ENCODE measurements around the gene MUS81. TPM values are rescaled to one million over a fixed set of nuclear protein-coding genes. Genes with fewer than 3 reads are reported as not detected.

The MUS81 gene
- total and polyA plus RNA-seq, 2 of the 13 experiments (the other 11 are each of a cell fraction or from before 2014, with no cell fraction given): 25.6 to 30.2 TPM

DNA sequence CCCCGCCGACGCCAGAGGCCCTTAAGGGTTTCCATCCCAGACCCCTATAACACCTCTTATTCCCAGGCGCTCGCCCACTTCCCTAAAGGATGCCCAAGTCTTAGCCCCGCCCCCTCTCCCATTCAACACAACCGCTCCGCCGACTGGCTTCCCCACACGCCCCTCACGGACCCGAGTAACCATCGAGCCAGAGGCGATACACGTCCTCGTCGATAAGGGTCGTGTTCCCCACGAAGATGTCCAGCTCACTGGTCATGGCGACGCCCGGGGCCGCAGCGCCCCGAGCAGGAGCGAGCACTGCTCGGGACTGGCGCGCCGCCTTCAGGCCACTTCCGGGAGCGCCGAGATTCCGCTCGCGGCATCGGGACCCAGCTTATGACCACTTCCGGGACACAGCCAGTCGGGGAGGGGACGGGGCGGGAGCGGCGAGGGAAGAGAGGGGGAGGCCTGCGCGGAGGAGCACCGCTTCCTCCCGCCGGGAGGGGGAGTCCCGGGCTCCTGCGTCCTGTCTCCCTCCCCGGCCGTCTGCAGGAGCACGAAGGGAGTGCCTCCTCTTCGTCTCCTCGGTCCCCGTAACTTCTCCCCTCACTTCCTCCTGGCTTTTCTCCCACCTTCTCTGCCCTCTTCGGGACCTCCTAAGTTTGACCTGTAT, 28.1 kb downstream of the MUS81 start, which contains the start of gene FIBP (continued):
- TF ChIP-seq ZGPAT (CRISPR knock-in tag; IDR thresholded peaks at IDR 0.05): peak; percentile 78
- TF ChIP-seq FOSL2 (CRISPR knock-in tag; IDR thresholded peaks at IDR 0.05): peak; percentile 25
- no peak for TF ChIP-seq SIN3B (IDR thresholded peaks at IDR 0.05; ENCODE audit: low read length)
- TF ChIP-seq ZNF547 (CRISPR knock-in tag; IDR thresholded peaks at IDR 0.05): no peak
- TF ChIP-seq, protein P1, sequence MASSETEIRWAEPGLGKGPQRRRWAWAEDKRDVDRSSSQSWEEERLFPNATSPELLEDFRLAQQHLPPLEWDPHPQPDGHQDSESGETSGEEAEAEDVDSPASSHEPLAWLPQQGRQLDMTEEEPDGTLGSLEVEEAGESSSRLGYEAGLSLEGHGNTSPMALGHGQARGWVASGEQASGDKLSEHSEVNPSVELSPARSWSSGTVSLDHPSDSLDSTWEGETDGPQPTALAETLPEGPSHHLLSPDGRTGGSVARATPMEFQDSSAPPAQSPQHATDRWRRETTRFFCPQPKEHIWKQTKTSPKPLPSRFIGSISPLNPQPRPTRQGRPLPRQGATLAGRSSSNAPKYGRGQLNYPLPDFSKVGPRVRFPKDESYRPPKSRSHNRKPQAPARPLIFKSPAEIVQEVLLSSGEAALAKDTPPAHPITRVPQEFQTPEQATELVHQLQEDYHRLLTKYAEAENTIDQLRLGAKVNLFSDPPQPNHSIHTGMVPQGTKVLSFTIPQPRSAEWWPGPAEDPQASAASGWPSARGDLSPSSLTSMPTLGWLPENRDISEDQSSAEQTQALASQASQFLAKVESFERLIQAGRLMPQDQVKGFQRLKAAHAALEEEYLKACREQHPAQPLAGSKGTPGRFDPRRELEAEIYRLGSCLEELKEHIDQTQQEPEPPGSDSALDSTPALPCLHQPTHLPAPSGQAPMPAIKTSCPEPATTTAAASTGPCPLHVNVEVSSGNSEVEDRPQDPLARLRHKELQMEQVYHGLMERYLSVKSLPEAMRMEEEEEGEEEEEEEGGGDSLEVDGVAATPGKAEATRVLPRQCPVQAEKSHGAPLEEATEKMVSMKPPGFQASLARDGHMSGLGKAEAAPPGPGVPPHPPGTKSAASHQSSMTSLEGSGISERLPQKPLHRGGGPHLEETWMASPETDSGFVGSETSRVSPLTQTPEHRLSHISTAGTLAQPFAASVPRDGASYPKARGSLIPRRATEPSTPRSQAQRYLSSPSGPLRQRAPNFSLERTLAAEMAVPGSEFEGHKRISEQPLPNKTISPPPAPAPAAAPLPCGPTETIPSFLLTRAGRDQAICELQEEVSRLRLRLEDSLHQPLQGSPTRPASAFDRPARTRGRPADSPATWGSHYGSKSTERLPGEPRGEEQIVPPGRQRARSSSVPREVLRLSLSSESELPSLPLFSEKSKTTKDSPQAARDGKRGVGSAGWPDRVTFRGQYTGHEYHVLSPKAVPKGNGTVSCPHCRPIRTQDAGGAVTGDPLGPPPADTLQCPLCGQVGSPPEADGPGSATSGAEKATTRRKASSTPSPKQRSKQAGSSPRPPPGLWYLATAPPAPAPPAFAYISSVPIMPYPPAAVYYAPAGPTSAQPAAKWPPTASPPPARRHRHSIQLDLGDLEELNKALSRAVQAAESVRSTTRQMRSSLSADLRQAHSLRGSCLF (CRISPR knock-in tag; IDR thresholded peaks at IDR 0.05; ENCODE audit: borderline replicate concordance): no peak
- no peak for TF ChIP-seq ZNF710 (CRISPR knock-in tag; IDR thresholded peaks at IDR 0.05; ENCODE audit: borderline replicate concordance)
- TF ChIP-seq, protein P2, sequence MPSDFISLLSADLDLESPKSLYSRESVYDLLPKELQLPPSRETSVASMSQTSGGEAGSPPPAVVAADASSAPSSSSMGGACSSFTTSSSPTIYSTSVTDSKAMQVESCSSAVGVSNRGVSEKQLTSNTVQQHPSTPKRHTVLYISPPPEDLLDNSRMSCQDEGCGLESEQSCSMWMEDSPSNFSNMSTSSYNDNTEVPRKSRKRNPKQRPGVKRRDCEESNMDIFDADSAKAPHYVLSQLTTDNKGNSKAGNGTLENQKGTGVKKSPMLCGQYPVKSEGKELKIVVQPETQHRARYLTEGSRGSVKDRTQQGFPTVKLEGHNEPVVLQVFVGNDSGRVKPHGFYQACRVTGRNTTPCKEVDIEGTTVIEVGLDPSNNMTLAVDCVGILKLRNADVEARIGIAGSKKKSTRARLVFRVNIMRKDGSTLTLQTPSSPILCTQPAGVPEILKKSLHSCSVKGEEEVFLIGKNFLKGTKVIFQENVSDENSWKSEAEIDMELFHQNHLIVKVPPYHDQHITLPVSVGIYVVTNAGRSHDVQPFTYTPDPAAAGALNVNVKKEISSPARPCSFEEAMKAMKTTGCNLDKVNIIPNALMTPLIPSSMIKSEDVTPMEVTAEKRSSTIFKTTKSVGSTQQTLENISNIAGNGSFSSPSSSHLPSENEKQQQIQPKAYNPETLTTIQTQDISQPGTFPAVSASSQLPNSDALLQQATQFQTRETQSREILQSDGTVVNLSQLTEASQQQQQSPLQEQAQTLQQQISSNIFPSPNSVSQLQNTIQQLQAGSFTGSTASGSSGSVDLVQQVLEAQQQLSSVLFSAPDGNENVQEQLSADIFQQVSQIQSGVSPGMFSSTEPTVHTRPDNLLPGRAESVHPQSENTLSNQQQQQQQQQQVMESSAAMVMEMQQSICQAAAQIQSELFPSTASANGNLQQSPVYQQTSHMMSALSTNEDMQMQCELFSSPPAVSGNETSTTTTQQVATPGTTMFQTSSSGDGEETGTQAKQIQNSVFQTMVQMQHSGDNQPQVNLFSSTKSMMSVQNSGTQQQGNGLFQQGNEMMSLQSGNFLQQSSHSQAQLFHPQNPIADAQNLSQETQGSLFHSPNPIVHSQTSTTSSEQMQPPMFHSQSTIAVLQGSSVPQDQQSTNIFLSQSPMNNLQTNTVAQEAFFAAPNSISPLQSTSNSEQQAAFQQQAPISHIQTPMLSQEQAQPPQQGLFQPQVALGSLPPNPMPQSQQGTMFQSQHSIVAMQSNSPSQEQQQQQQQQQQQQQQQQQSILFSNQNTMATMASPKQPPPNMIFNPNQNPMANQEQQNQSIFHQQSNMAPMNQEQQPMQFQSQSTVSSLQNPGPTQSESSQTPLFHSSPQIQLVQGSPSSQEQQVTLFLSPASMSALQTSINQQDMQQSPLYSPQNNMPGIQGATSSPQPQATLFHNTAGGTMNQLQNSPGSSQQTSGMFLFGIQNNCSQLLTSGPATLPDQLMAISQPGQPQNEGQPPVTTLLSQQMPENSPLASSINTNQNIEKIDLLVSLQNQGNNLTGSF (CRISPR knock-in tag; IDR thresholded peaks at IDR 0.05): no peak
- TF ChIP-seq ZNF136 (CRISPR knock-in tag; IDR thresholded peaks at IDR 0.05; ENCODE audit: low read depth): peak; percentile 37; the same call in 1 of the 2 replicates

Measured in HepG2 (cell line).